A673 (cell line): ENCODE results near the gene SEMA6A.

Source experiments
- EZH2 ChIP-seq: fragments of 200-600 bp; sonication (generic); IDR thresholded peaks from 2 replicates; pipeline ENCODE4 v1.6.1; 2017; ENCODE audit warnings: borderline replicate concordance, low read depth, mild to moderate bottlenecking, mixed read lengths, antibody characterized with exemption, low read length; ENCODE audit not compliant: poor library complexity, severe bottlenecking
- TF ChIP-seq, protein P1 (sequence below): fragments of 300-800, 200-600 bp; sonication (generic); conservative IDR thresholded peaks from 2 replicates; pipeline ENCODE4 v1.5.1; 2017; ENCODE audit warnings: low read depth, mild to moderate bottlenecking, antibody characterized with exemption, low read length, moderate library complexity, mixed read lengths

DNA sequence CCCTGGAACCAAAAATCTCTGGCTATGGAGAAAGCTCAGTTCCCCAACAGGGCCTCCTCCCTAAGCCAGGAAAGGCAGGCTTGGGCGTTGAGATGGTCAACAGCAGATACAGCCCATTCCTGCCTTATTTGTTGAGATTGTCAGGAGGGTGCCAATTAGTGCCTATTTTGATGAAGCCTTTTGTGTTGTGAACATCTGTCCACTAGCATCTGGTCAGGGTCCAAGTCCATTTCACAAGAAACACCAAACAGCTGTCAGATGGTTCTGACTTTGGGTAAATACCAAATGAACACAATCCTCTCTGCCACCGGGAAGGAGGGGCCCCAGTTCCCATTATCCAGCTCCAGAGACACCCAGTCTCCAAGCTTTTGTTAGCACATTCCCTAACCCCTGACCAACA, 19.9 kb downstream of the SEMA6A start:
- TF ChIP-seq, protein P1, sequence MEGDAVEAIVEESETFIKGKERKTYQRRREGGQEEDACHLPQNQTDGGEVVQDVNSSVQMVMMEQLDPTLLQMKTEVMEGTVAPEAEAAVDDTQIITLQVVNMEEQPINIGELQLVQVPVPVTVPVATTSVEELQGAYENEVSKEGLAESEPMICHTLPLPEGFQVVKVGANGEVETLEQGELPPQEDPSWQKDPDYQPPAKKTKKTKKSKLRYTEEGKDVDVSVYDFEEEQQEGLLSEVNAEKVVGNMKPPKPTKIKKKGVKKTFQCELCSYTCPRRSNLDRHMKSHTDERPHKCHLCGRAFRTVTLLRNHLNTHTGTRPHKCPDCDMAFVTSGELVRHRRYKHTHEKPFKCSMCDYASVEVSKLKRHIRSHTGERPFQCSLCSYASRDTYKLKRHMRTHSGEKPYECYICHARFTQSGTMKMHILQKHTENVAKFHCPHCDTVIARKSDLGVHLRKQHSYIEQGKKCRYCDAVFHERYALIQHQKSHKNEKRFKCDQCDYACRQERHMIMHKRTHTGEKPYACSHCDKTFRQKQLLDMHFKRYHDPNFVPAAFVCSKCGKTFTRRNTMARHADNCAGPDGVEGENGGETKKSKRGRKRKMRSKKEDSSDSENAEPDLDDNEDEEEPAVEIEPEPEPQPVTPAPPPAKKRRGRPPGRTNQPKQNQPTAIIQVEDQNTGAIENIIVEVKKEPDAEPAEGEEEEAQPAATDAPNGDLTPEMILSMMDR, result no peak
- TF ChIP-seq EZH2, result no peak
